Stimulated activated CD8-positive, alpha-beta memory T cell treated with anti-CD3 and anti-CD28 coated beads, Interleukin-12 subunit alpha, Interleukin-12 subunit beta, amount 100 ng/mL, for 1 hour (primary cell): ENCODE measurements around the gene ZBTB7C.

Experiments
- DNase-seq: peaks from one replicate; pipeline ENCODE4 v3.0.0-alpha.2; 2020; ENCODE audit warnings: low read depth

The ZBTB7C gene

GRCh38 chr18:48188609-48189008 is 220.6 kb downstream of the ZBTB7C start:
- no peak for DNase-seq

- no peak for DNase-seq
Measured at GRCh38 chr18:48186861-48187260, 222.3 kb downstream of the ZBTB7C start.

DNA sequence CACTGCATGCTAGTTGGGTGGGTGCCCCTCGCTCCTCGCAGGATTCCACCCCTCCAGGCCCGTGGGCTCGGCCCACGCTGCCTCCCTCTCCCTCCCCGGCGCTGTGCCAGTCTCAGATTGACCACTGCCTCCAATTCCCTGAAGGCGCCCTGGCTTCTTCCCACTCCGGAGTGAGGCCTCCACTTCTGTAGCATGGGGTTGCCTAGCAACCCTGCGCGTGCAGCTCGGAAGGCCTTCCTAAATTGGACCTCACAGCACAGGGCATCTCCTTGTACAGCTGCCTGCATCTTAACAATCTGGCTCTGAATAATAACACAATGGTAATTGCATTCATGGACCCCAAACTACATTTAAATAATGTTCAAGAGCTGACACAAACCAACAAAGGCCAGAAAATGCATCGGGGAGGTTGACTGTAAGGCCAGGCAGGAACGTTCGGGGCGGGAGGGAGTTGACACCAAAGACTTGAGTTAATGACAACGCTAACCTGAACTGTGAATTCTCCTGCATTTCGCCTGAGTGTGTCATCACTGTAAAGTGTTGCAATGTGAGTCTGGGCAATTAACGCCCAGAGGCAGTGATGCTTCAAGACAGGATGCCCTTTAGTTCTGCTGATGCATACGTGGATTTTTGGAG is 222.9 kb downstream of the ZBTB7C start:
- DNase-seq: no peak

DNA sequence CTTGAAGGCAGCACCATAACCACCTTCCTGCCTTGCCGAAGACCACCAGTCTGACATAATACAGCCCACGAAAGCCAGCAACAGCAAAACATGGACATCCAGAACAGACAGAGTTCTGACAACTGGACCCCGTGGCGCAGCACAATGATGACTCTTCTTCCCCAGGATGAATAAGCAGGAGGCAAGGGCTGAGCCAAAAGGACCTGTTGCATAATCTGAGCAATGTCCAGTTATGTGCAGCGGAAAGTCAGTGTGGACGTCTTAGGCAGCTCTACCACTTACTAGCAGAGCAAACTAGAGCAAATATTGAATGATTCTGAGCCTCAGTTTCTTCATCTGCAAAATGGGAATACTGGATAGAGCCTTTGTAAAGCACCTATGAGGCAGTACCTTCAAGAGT is 225.1 kb downstream of the ZBTB7C start:
- DNase-seq: no peak

GRCh38 chr18:48183613-48184012 is 225.6 kb downstream of the ZBTB7C start:
- DNase-seq: no peak

- DNase-seq: no peak
Measured at GRCh38 chr18:48182779-48183178, 226.4 kb downstream of the ZBTB7C start.

DNA sequence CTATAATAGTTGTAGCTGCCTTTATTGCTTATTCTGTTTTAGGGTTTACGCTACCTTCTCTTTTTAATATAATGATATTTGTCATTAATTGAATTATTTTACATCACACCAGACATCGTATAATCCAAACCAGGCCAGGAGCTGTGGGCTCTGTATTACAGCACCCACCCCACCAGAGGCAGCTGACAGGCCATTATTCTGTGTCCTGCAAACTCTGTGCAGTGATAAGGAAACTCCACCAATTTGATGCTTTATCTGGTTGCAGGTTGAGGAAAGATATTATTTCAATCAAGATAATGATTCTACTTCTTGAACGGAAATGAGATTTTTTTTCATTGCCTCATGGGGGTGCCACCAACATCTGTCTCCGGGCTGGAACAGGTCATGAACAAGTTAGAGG is 227.3 kb downstream of the ZBTB7C start:
- DNase-seq: no peak

- no peak for DNase-seq
Measured at GRCh38 chr18:48181087-48181823, 227.9 kb downstream of the ZBTB7C start.

GRCh38 chr18:48179666-48180065 is 229.5 kb downstream of the ZBTB7C start:
- no peak for DNase-seq

GRCh38 chr18:48179001-48179400 is 230.2 kb downstream of the ZBTB7C start:
- no peak for DNase-seq

GRCh38 chr18:48176909-48177308 is 232.3 kb downstream of the ZBTB7C start:
- DNase-seq: no peak

DNA sequence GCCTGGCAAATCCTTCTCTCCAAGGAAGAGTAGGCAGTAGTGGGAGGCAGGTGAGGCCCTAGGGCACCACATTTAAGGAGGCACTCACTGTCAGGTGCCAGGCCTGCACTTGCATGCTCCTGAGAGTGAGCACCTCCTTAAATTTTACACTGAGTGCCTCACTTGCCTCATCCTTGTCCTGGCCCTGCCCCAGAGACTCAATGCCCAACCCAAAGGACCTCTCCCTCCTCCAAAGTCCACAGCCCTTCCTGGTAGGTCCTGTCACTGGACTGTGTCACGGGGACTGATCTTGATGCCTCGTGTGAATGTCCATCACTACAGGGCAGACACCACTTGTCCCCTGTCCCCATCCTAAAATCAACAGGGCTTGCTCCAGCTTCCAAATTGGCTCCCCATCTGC is 235.6 kb downstream of the ZBTB7C start:
- DNase-seq: no peak

DNA sequence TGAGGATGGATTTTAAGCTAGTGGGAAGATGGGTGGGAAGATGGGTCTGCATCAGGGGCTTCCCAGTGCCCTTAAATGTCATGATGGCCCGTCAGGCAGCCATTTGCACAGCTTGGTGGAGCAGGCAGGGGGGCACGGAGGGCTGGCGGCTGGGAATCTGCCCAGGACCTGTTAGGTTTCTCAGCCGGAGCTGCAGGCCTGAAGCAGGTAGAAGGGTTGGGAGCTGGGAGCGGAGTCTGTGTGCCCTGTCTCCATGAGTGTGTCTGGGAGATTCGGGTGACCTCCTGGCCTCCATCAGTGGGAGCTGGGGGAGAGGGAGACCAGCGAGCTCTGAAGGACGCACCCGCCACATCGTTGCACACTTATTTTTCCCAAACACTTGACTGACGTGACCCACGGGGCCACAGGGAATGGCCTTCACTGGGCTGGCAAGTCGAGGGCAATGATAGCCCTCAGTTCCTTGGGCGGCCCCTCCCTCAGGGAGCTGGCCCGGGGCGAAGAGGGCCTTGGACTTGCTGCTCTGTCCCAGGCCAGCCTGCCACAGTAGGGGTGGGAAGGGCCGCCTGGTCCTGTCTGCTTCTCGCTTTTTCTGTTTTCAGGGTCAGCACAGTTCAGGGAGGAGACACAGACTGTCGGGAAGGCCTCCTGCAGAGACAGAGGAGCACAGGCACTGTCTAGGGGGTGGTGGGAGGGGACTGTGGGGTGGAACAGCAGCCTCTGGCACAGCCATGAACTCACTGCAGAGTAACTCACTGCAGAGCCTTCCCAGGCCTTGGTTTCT is 236.8 kb downstream of the ZBTB7C start:
- no peak for DNase-seq

DNA sequence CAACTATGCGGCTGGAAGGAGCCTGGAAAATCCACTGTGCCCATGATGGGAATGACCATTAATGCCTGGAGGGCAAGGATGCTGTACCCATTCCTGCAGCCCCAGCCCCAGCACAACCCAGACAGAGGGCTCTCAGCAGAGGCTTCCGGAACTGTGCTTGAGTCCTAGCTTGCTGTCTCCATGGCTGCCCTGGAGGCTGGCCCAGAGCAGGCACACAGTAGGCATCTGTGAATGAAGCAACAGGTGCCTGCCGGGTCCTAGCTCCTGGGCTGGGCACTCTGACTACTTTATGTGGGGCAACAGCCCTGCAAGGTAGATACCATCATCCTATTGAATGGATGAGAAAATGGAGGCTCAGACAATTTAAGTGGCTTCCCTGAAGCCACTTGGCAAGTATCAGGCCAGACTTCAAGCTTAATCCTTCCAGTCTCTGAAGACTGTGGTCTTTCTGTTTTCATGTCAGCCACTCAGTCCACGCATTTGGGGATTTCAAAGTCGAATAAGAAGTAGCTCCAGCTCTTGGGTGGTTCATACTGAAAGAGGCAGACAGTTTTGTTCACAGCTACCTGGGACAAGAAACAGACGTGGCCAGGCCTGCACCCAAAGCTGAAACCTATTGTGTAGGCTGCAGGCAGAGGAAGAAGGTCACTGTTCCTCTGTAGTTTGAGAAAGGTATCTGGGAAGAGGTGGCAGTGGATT is 237.5 kb downstream of the ZBTB7C start:
- DNase-seq: no peak

GRCh38 chr18:48170651-48171050 is 238.5 kb downstream of the ZBTB7C start:
- no peak for DNase-seq

DNA sequence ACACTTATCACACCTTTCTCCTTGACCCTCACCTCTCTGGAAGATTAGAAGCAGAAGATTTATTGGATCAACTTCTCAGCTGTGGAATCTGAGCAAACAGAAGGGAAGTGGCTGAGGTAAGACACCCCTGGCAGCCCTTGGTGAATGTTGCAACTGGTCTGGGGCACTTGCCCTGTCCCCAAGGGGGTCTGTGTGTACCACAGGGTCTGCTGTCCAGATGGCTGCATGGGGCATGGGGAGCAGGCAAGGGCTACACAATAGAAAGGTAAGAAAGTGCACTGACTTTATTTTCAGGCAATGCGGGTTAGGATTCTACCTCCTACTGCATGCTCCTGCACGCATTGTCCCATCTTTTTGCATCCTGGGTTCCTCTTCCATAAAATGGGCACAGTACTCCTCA is 240.3 kb downstream of the ZBTB7C start:
- DNase-seq: no peak

- no peak for DNase-seq
Measured at GRCh38 chr18:48167897-48168253, 241.3 kb downstream of the ZBTB7C start.

DNA sequence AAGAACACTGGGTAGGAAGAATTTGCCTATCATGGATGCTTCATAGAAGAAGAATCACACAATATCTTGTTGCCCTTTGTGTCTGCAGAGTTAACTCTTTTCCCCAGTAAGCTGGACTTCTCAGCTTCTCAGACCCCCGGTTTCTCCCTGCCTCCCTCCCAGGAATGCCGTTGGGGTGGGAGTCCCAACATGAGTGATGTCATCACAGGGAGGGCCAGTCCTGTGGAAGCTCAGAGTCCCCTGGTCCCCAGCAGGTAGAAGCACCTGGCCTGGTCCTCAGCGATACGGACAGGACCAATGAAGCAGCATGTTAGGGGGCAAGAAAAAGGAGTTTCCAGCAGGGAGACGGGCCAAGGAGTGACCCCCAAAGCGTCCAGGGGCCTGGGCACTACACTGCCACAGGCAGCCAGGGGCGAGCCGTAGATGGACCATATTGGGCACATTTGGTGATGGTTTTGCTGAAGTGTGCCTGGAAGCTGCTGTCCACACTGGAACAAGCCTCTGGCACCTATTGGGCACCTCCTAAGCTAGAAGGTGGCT is 242.8 kb downstream of the ZBTB7C start:
- DNase-seq: no peak

- DNase-seq: no peak
Measured at GRCh38 chr18:48165111-48165866, 243.9 kb downstream of the ZBTB7C start.

DNA sequence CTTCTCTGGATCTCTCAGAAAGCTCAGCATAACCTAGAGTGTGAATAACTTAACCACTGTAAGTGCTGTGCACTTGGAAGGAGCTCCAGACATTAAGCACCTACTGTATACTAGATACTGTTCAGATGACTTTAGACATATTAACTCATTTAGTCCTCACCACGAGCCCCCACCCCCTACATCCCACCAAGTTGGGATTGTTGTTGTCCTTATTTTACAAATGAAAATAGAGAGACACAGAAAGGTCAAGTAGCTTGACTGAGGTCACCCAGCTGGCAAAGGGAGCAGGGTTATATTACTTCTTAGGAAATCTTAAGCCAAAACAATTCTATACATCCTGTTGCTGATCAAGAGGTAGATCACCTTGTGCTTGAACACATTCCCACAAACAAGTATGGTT is 244.5 kb downstream of the ZBTB7C start:
- DNase-seq: no peak

DNA sequence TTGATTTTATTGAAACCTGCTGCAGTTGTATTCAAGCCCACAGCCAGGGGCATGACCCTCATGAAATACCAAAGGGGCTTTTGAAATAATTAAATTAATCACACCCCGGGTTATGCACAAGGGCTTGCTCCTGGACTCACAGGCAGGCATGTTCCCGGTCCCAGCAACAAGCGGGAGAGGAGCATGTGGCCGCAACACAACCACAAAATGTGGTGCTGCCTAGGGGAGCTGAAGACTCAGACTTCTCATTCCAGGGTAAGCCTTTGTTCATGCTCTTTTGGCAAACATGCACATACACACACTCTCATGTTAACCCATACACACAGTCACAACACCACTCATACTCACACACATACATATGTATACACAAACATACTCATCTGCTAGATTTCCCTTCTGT is 245.1 kb downstream of the ZBTB7C start:
- no peak for DNase-seq

GRCh38 chr18:48163738-48164115 is 245.5 kb downstream of the ZBTB7C start:
- DNase-seq: no peak
